Measurements from ENCODE around the gene KPNB1. TPM values are rescaled to one million over a fixed set of nuclear protein-coding genes. Genes with fewer than 3 reads are reported as not detected.
A peak's percentile ranks its signal among the peaks of the same experiment; 100 is the strongest.

The KPNB1 gene
- total and polyA plus RNA-seq, 2 of the 8 experiments (the other 6 are each of a cell fraction or from before 2014, with no cell fraction given) = 171 to 625 TPM

GRCh38 chr17:47726796-47727703, 77.3 kb downstream of the KPNB1 start:
- Histone ChIP-seq H2AK5ac (ENCODE audit: low read depth, low read length) (0 out of 2 replicates have a peak overlapping the region, but pooled peaks have one; percentile 75), H3K23me2 (ENCODE audit: low read depth, low read length) (no peaks in the 10 kb centered on the region; the same call in 1 of the 2 replicates), H4K5ac (ENCODE audit: insufficient read length, low read depth, low read length) (no peak overlapping the region), H3K9me3 (ENCODE audit: insufficient read depth in 2 of 2, low read depth in 1 of 2, low read length in 1 of 2) (no peaks in the 10 kb centered on the region), H3K4me3 (ENCODE audit: extremely low read depth in 1 of 4, insufficient read depth in 2 of 4, low read depth in 3 of 4, low read length in 4 of 4) (no peak overlapping the region), H3K27ac (ENCODE audit: low read depth, low read length) (no peak overlapping the region), H3K4me1 (replicated peaks in 1 of 4; ENCODE audit: control insufficient read depth in 3 of 4, insufficient read depth in 4 of 4, low read length in 3 of 4) (peaks cover 0 to 11% (median 0%) of the 10 kb centered on the region in 4 experiments; a peak in 1 of 7 replicates), H2BK5ac (ENCODE audit: low read depth, low read length) (no peak overlapping the region), H4K91ac (replicated peaks; ENCODE audit: insufficient read length, low read length) (no peak overlapping the region), H3K79me2 (ENCODE audit: control insufficient read depth in 1 of 2, insufficient read depth in 2 of 2, low read length in 2 of 2) (no peaks in the 10 kb centered on the region), H3K79me1 (ENCODE audit: low read depth, low read length) (no peaks in the 10 kb centered on the region), H2AFZ (ENCODE audit: low read length) (no peak overlapping the region), H2BK120ac (replicated peaks; ENCODE audit: low read depth, low read length) (no peak overlapping the region), H2BK12ac (ENCODE audit: low read depth, low read length) (no peak overlapping the region), H3K27me3 (replicated peaks in 1 of 4; ENCODE audit: control insufficient read depth in 3 of 4, extremely low read depth in 1 of 4, insufficient read depth in 3 of 4, low read length in 3 of 4) (peaks cover under 1 to 20% (median 12%) of the 10 kb centered on the region in 4 experiments), H2BK15ac (ENCODE audit: low read length) (peak overlapping the region; percentile 25; the same call in 1 of the 2 replicates), H3K4me2 (ENCODE audit: insufficient read depth in 1 of 2, low read depth in 2 of 2, low read length in 2 of 2) (no peak overlapping the region), H3K56ac (replicated peaks; ENCODE audit: insufficient read length, low read depth, low read length) (no peak overlapping the region), H2BK20ac (ENCODE audit: low read length) (no peak overlapping the region), H3K14ac (ENCODE audit: insufficient read length) (no peak overlapping the region), H4K20me1 (replicated peaks in 1 of 2; ENCODE audit: control insufficient read depth in 1 of 2, insufficient read depth in 2 of 2, low read length in 2 of 2) (no peaks in the 10 kb centered on the region), H3K4ac (replicated peaks; ENCODE audit: insufficient read length, low read depth, low read length) (no peak overlapping the region), H4K8ac (ENCODE audit: extremely low read depth, insufficient read depth, low read length) (no peak overlapping the region), H3K23ac (ENCODE audit: insufficient read length) (no peak overlapping the region), H3K36me3 (ENCODE audit: control insufficient read depth in 2 of 4, insufficient read depth in 4 of 4, low read length in 3 of 4) (no peaks in the 10 kb centered on the region), H3K18ac (ENCODE audit: extremely low read depth, low read length) (no peak overlapping the region), H3K9ac (replicated peaks in 1 of 4; ENCODE audit: extremely low read depth in 1 of 4, low read depth in 3 of 4, low read length in 3 of 4) (no peak overlapping the region)
- TF ChIP-seq ZNF274 (IDR thresholded peaks at IDR 0.05; ENCODE audit: borderline replicate concordance, extremely low read depth, low read length) (no peak), EP300 (IDR thresholded peaks at IDR 0.05; ENCODE audit: borderline replicate concordance in 1 of 2, low read depth in 2 of 2, low read length in 2 of 2) (no peak)
- POLR2A ChIA-PET (ENCODE audit: partially characterized antibody) = interaction anchor here (0.7 to 1.4 kb wide), 5 partner anchors 9 to 32 kb away, joined by 3 read pairs; no protein-coding TSS in a partner anchor
- WGBS, 2 experiments (ENCODE audit: extremely low coverage in 1 of 2, insufficient coverage in 1 of 2, insufficient read length in 1 of 2, insufficient replicate concordance in 2 of 2, low coverage in 1 of 2, low lambda C conversion rate in 2 of 2, missing lambda C conversion rate in 1 of 2) = 80% methylated on average over 11 of the region's 12 CpGs; no CpG with 5 or more reads in 1 of the 2 experiments
- FAIRE-seq = no peak
- CTCF ChIA-PET (ENCODE audit: partially characterized antibody) = interaction anchor here (1.0 to 24.7 kb wide), 4 partner anchors 11 to 39 kb away, joined by 3 to 441 read pairs (median 91); partner anchors contain the start of gene TBKBP1
- DNase-seq (ENCODE audit: low read depth in 1 of 2, low spot score in 2 of 2) = no peak
